GM12878 (cell line): ENCODE results near the gene SPOCK1. TPM values are rescaled to one million over a fixed set of nuclear protein-coding genes. Genes with fewer than 3 reads are reported as not detected.

Experiments
- ATAC-seq: fragments of 200-7000 bp; cut with Tn5 transposase; 3 replicates; pipeline ENCODE4 v1.9.1; 2020; ENCODE audit warnings: mild to moderate bottlenecking, moderate library complexity
- BruUV-seq: library from RNA; stranded (reverse); fragments of 400-500 nt; replicated peaks from 2 replicates; lab custom pipeline; 2021; lab: Mats Ljungman, UMichigan
- CTCF ChIA-PET: fragments of 300-600 bp; sonication (Branson Sonifier 250); formaldehyde crosslinking; extraction: SDS; loops from one replicate; lab custom pipeline; 2021; ENCODE audit warnings: inconsistent platforms; lab: Yijun Ruan, JAX
- POLR2A ChIA-PET: fragments of 350-600 bp; formaldehyde crosslinking; extraction: SDS; loops from one replicate; lab custom pipeline; 2021; ENCODE audit warnings: inconsistent platforms; lab: Charles Lee
- RAD21 ChIA-PET: fragments of 300-600 bp; sonication (Branson Sonifier 250); formaldehyde crosslinking; loops from one replicate; lab custom pipeline; 2023; ENCODE audit warnings: antibody characterized with exemption; ENCODE audit not compliant: unreplicated experiment; lab: Charles Lee
- SMC1A ChIA-PET: fragments of 300-600 bp; sonication (Branson Sonifier 250); formaldehyde crosslinking; loops from one replicate; lab custom pipeline; 2023; ENCODE audit not compliant: unreplicated experiment, uncharacterized antibody; lab: Charles Lee
- DNase-seq: peaks from one replicate; pipeline ENCODE4 v3.0.0-alpha.2; 2011; ENCODE audit warnings: low read depth, low spot score
- FAIRE-seq: peaks from 3 replicates; lab custom pipeline; 2011; peaks lifted over from hg19 to GRCh38; lab: Jason Lieb, UNC
- H2AFZ ChIP-seq: 2 replicates; pipeline ENCODE4 v1.6.0; 2011; ENCODE audit warnings: low read depth, low read length, control low read depth; ENCODE audit not compliant: control insufficient read depth
- H3K27ac ChIP-seq: 2 replicates; pipeline ENCODE4 v1.5.1; 2011; ENCODE audit warnings: control low read depth; ENCODE audit not compliant: control insufficient read depth, insufficient read depth
- H3K27me3 ChIP-seq, 2 experiments: replicated peaks in 1 of 2; 2 replicates each; pipeline versions ENCODE4 v1.6.0 to v1.6.1; 2011; ENCODE audit warnings: low read length in 1 of 2; ENCODE audit not compliant: control insufficient read depth in 2 of 2, insufficient read depth in 2 of 2
- H3K36me3 ChIP-seq, 2 experiments: 2 replicates each; pipeline ENCODE4 v1.5.1; 2011; ENCODE audit warnings: low read length in 1 of 2; ENCODE audit not compliant: control insufficient read depth in 2 of 2, insufficient read depth in 2 of 2
- H3K4me1 ChIP-seq: 2 replicates; pipeline ENCODE4 v1.6.1; 2011; ENCODE audit warnings: mild to moderate bottlenecking, low read length, moderate library complexity, mixed read lengths; ENCODE audit not compliant: control insufficient read depth, insufficient read depth
- H3K4me2 ChIP-seq: 2 replicates; pipeline ENCODE4 v1.6.0; 2011; ENCODE audit warnings: control low read depth; ENCODE audit not compliant: control insufficient read depth, insufficient read depth
- H3K4me3 ChIP-seq: fragments of 200-600 bp; sonication (generic); 2 replicates; pipeline ENCODE4 v1.5.1; 2016
- H3K79me2 ChIP-seq: 2 replicates; pipeline ENCODE4 v1.6.0; 2011; ENCODE audit warnings: low read length; ENCODE audit not compliant: control insufficient read depth, insufficient read depth
- H3K9ac ChIP-seq: 2 replicates; pipeline ENCODE4 v1.8.0; 2011; ENCODE audit warnings: low read length, control low read depth, mixed read lengths; ENCODE audit not compliant: control insufficient read depth, insufficient read depth
- H3K9me3 ChIP-seq: replicated peaks from 3 replicates; pipeline ENCODE4 v1.5.1; 2011; ENCODE audit warnings: mild to moderate bottlenecking, low read length; ENCODE audit not compliant: control insufficient read depth, insufficient read depth
- H4K20me1 ChIP-seq: 2 replicates; pipeline ENCODE4 v1.6.0; 2011; ENCODE audit not compliant: control insufficient read depth, insufficient read depth
- BHLHE40 ChIP-seq, 2 experiments: fragments of 450-650 bp in 1 of 2; IDR thresholded peaks; 2 replicates each; pipeline ENCODE4 v1.6.1; 2011 to 2017; ENCODE audit warnings: low read depth in 2 of 2, borderline replicate concordance in 1 of 2, improper control_type of control experiment in 1 of 2, low read length in 1 of 2, mild to moderate bottlenecking in 1 of 2
- GATAD2B ChIP-seq: fragments of 450-650 bp; conservative IDR thresholded peaks from 2 replicates; pipeline ENCODE4 v1.6.1; 2017; ENCODE audit warnings: low read depth, mild to moderate bottlenecking, moderate library complexity
- IRF4 ChIP-seq: IDR thresholded peaks from 2 replicates; pipeline ENCODE4 v1.6.1; 2011; ENCODE audit warnings: low read depth, low read length
- MYC ChIP-seq: IDR thresholded peaks from 2 replicates; pipeline ENCODE4 v1.6.1; 2011; ENCODE audit warnings: mild to moderate bottlenecking, low read length, moderate library complexity, inconsistent platforms; ENCODE audit not compliant: insufficient read depth, insufficient replicate concordance, insufficient read length, severe bottlenecking
- SIX5 ChIP-seq: IDR thresholded peaks from 2 replicates; pipeline ENCODE4 v1.6.1; 2011; ENCODE audit warnings: mild to moderate bottlenecking, low read depth, low read length, moderate library complexity; ENCODE audit not compliant: severe bottlenecking
- SMARCA5 ChIP-seq: fragments of 450-650 bp; IDR thresholded peaks from 2 replicates; pipeline ENCODE4 v1.6.1; 2017; ENCODE audit warnings: mild to moderate bottlenecking
- SP1 ChIP-seq: IDR thresholded peaks from one replicate; pipeline ENCODE4 v1.6.1; 2011; ENCODE audit warnings: low read depth, low read length
- SREBF2 ChIP-seq: IDR thresholded peaks from 2 replicates; pipeline ENCODE4 v1.6.1; 2012; ENCODE audit warnings: mild to moderate bottlenecking, low read length
- TARDBP ChIP-seq: IDR thresholded peaks from 2 replicates; pipeline ENCODE4 v1.6.1; 2016; ENCODE audit warnings: borderline replicate concordance
- ZNF24 ChIP-seq: fragments of 450-650 bp; IDR thresholded peaks from 2 replicates; pipeline ENCODE4 v1.6.1; 2017; ENCODE audit warnings: antibody characterized with exemption, mild to moderate bottlenecking
- ZNF274 ChIP-seq: IDR thresholded peaks from one replicate; pipeline ENCODE4 v1.8.0; 2011; ENCODE audit not compliant: insufficient read length, insufficient read depth
- WGBS: methylation state at CpG from one replicate; pipeline ENCODE4 v1.1.6; 2016; ENCODE audit warnings: low lambda C conversion rate; ENCODE audit not compliant: insufficient replicate concordance, insufficient coverage; ENCODE audit errors: missing lambda C conversion rate; 5-methylcytosine and 5-hydroxymethylcytosine counted together
- in situ Hi-C: fragments of 300-500 bp; cut with MboI; formaldehyde crosslinking; loops from 9 replicates; pipeline ENCODE4 v1.14.3; 2018; ENCODE audit warnings: mixed read lengths
- intact Hi-C: fragments of 100-400 bp; cut with micrococcal nuclease; formaldehyde crosslinking; loops from one replicate; pipeline ENCODE4 v1.14.2; 2022; ENCODE audit not compliant: unreplicated experiment
- polyA plus RNA-seq, 11 experiments: library from polyadenylated mRNA; depleted of rRNA in 4 of 11; unstranded in 6 of 11; stranded (reverse) in 5 of 11; fragments of >200 nt; fragmentation: Nextera tagmentation in 4 of 11; fragmentation: Illumina TruSeq in 1 of 11; extraction: Ambion mirVana in 4 of 11; extraction: Trizol in 1 of 11; gene quantifications; 1 replicate in 1 of 11; 2 replicates in 10 of 11; pipeline versions ENCODE4 v1.2.1 to v1.2.3, GENCODE V29; 2011 to 2016; ENCODE audit warnings: inconsistent platforms in 2 of 11, missing spikeins in 2 of 11, low read depth in 1 of 11
- total RNA-seq, 4 experiments: library from RNA; depleted of rRNA in 3 of 4; stranded (reverse); fragments of >200 nt in 3 of 4; fragmentation: Illumina TruSeq in 1 of 4; extraction: Trizol in 1 of 4; gene quantifications; 2 replicates each; pipeline versions ENCODE4 v1.2.1 to v1.2.3, GENCODE V29; 2013 to 2021
- TF ChIP-seq, protein P1 (sequence below): IDR thresholded peaks from 2 replicates; pipeline ENCODE4 v1.6.1; 2012; ENCODE audit warnings: low read length, inconsistent platforms
- TF ChIP-seq, protein P2 (sequence below): IDR thresholded peaks from 2 replicates; pipeline ENCODE4 v1.6.1; 2012; ENCODE audit warnings: low read depth, low read length, improper control_type of control experiment
- TF ChIP-seq, protein P3 (sequence below): fragments of 450-650 bp; IDR thresholded peaks from 2 replicates; pipeline ENCODE4 v1.6.1; 2017; ENCODE audit warnings: borderline replicate concordance
- TF ChIP-seq, protein P4 (sequence below): fragments of 150-350 bp; IDR thresholded peaks from 2 replicates; pipeline ENCODE4 v1.6.1; 2016; ENCODE audit warnings: low read depth, low read length

SPOCK1 gene
- total and polyA plus RNA-seq, 10 of the 15 experiments (the other 5 are each of a cell fraction or from before 2014, with no cell fraction given): 0.06 to 0.68 (median 0.25) TPM; not detected in 3

DNA sequence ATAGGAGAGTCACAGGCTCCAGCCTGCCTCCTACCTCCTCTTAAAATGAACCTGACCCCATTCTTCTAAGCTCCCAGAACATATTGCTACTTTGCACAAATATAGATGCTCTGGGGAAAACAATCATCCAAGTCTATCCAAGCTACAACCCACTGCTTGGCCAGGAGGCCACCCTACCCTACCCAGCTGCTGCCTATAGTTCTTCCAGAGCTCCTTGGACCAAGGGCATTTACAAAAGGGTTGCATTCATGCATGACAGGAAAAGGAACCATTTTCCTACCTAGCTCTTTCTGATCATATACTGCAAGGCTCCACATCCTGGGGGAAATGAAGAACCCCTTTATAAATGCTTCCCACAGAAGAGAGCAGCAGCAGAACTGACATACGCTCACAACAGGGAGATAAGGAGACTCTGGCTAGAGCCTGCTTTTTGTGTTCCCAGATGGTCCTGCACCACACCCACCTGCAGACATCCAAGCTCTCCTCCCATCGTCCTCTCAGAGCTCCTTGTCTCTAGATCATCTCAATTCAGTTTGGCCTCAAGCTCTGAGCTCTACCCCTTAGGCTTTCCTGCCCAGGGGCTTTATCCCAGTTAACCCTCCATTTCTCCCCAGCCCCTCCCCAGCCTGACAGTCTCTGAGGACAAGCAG is 185.5 kb downstream of the SPOCK1 start:
- H3K9ac ChIP-seq: no peak overlapping the region
- no peaks in the 10 kb centered on the region for H3K4me1 ChIP-seq
- no peak overlapping the region for H2AFZ ChIP-seq
- WGBS: 31% methylated on average over 2 of the region's 2 CpGs
- no peak overlapping the region for H3K4me3 ChIP-seq
- H3K27me3 ChIP-seq: no peaks in the 10 kb centered on the region; a peak in 1 of 4 replicates
- TF ChIP-seq, protein P1, sequence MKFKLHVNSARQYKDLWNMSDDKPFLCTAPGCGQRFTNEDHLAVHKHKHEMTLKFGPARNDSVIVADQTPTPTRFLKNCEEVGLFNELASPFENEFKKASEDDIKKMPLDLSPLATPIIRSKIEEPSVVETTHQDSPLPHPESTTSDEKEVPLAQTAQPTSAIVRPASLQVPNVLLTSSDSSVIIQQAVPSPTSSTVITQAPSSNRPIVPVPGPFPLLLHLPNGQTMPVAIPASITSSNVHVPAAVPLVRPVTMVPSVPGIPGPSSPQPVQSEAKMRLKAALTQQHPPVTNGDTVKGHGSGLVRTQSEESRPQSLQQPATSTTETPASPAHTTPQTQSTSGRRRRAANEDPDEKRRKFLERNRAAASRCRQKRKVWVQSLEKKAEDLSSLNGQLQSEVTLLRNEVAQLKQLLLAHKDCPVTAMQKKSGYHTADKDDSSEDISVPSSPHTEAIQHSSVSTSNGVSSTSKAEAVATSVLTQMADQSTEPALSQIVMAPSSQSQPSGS: no peak
- no peak for TF ChIP-seq IRF4
- TF ChIP-seq SREBF2: no peak
- TF ChIP-seq MYC: no peak
- TF ChIP-seq ZNF24: no peak
- TF ChIP-seq, protein P2, sequence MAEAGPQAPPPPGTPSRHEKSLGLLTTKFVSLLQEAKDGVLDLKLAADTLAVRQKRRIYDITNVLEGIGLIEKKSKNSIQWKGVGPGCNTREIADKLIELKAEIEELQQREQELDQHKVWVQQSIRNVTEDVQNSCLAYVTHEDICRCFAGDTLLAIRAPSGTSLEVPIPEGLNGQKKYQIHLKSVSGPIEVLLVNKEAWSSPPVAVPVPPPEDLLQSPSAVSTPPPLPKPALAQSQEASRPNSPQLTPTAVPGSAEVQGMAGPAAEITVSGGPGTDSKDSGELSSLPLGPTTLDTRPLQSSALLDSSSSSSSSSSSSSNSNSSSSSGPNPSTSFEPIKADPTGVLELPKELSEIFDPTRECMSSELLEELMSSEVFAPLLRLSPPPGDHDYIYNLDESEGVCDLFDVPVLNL: no peak
- no peak for TF ChIP-seq TARDBP
- TF ChIP-seq BHLHE40 (IDR thresholded peaks at IDR 0.05; ENCODE audit: borderline replicate concordance in 1 of 2, low read depth in 2 of 2, low read length in 1 of 2): no peak
- TF ChIP-seq, protein P3, sequence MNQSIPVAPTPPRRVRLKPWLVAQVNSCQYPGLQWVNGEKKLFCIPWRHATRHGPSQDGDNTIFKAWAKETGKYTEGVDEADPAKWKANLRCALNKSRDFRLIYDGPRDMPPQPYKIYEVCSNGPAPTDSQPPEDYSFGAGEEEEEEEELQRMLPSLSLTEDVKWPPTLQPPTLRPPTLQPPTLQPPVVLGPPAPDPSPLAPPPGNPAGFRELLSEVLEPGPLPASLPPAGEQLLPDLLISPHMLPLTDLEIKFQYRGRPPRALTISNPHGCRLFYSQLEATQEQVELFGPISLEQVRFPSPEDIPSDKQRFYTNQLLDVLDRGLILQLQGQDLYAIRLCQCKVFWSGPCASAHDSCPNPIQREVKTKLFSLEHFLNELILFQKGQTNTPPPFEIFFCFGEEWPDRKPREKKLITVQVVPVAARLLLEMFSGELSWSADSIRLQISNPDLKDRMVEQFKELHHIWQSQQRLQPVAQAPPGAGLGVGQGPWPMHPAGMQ: no peak
- TF ChIP-seq, protein P4, sequence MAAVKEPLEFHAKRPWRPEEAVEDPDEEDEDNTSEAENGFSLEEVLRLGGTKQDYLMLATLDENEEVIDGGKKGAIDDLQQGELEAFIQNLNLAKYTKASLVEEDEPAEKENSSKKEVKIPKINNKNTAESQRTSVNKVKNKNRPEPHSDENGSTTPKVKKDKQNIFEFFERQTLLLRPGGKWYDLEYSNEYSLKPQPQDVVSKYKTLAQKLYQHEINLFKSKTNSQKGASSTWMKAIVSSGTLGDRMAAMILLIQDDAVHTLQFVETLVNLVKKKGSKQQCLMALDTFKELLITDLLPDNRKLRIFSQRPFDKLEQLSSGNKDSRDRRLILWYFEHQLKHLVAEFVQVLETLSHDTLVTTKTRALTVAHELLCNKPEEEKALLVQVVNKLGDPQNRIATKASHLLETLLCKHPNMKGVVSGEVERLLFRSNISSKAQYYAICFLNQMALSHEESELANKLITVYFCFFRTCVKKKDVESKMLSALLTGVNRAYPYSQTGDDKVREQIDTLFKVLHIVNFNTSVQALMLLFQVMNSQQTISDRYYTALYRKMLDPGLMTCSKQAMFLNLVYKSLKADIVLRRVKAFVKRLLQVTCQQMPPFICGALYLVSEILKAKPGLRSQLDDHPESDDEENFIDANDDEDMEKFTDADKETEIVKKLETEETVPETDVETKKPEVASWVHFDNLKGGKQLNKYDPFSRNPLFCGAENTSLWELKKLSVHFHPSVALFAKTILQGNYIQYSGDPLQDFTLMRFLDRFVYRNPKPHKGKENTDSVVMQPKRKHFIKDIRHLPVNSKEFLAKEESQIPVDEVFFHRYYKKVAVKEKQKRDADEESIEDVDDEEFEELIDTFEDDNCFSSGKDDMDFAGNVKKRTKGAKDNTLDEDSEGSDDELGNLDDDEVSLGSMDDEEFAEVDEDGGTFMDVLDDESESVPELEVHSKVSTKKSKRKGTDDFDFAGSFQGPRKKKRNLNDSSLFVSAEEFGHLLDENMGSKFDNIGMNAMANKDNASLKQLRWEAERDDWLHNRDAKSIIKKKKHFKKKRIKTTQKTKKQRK: no peak
- no peak for TF ChIP-seq GATAD2B
- no peak for TF ChIP-seq ZNF274
- TF ChIP-seq SMARCA5: no peak
- TF ChIP-seq SIX5: no peak
- TF ChIP-seq SP1: no peak
- POLR2A ChIA-PET: no interaction called here
- in situ Hi-C loops: no loop called here
- no peak overlapping the region for H3K4me2 ChIP-seq
- RAD21 ChIA-PET: no interaction called here
- no peaks in the 10 kb centered on the region for H3K9me3 ChIP-seq
- no peak for FAIRE-seq
- H3K79me2 ChIP-seq: no peaks in the 10 kb centered on the region
- no peak overlapping the region for H3K27ac ChIP-seq
- no TSS peak for BruUV-seq
- no peaks in the 10 kb centered on the region for H4K20me1 ChIP-seq
- intact Hi-C loops: no loop called here
- no peaks in the 10 kb centered on the region for H3K36me3 ChIP-seq
- ATAC-seq: no peak
- CTCF ChIA-PET: no interaction called here
- DNase-seq: no peak
- SMC1A ChIA-PET: no interaction called here
